ENCODE data around the gene ABCC6.
"Not testable (repeated sequence)": the region's sequence is repeated elsewhere in the genome, so short reads cannot be mapped to it uniquely, and the experiment has no call there.

The ABCC6 gene

DNA sequence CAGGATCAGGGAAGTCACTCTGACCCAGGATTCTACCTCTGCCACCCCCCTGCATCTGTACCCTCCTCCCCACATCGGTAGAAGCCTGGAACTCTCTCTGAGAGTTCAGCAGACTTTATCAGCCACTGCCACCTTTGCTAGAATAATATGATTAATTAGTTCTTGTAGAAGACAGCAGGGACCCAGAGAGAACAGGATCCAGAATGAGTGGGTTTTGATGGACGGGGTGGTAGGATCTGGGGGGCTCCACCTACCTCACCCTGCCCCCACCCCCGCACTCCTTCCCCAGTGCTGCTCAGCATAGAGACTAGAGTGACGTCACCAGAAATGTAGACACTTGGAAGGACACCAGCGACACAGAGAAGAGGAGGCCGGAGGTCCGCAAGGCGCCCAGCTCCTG lies 33.5 kb downstream of the ABCC6 start:
- Mint-ChIP-seq H3K4me3 (no peak overlapping the region), H3K36me3 (ENCODE audit: low read depth) (no peaks in the 10 kb centered on the region), H3K4me1 (ENCODE audit: low read depth) (peaks cover 6% of the 10 kb centered on the region), H3K27ac (no peak overlapping the region), H3K27me3 (no peaks in the 10 kb centered on the region), H3K9me3 (no peaks in the 10 kb centered on the region)
- intact Hi-C loops (cut with micrococcal nuclease), result loop anchor here (5.0 kb wide), 1 partner anchor 423 kb away; no protein-coding TSS in a partner anchor

DNA sequence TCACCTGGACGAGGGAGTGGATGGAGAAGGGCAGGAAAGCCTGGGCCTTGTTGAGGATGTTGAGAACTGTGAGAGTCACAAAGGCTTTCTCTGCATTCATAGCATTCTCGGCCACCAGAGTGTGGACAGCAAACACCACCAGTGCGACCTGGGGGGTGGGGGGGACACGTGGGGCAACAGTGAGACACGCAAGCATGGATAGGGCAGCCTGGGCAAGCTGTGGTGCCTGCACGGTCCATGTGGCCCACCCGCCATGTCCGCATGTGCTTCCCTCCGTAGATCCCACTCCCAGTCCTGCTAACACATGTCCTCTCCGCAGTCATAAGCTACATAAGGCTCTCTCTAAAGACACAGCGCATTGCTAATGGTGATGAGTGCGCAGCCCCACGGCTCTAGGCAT lies 34.5 kb downstream of the ABCC6 start:
- no peaks in the 10 kb centered on the region for H3K36me3 Mint-ChIP-seq (ENCODE audit: low read depth)
- H3K4me1 Mint-ChIP-seq (ENCODE audit: low read depth), result peaks cover 6% of the 10 kb centered on the region
- intact Hi-C loops (cut with micrococcal nuclease), result no loop called here
- no peaks in the 10 kb centered on the region for H3K27me3 Mint-ChIP-seq
- no peaks in the 10 kb centered on the region for H3K9me3 Mint-ChIP-seq
- no peak overlapping the region for H3K4me3 Mint-ChIP-seq
- no peak overlapping the region for H3K27ac Mint-ChIP-seq

DNA sequence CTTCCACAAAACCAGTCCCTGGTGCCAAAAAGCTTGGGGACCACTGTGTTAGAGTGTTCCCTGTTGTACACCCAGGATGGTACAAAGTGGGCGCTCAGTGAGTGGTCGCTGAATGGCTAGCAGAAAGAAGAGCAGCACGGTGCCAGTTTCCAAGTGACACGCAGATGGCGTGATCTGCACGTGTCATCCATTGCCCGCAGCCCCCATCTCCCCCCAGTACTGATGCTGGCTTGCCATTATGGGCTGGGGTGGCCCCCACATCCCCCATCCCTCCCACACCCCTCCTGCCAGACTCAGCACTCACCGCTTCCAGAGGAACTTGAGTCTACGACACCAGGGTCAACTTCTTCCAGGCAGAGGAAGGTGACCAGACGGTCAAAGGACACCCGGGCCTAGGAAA lies 36.5 kb downstream of the ABCC6 start:
- H3K27ac Mint-ChIP-seq, result no peak overlapping the region
- no peaks in the 10 kb centered on the region for H3K27me3 Mint-ChIP-seq
- H3K4me1 Mint-ChIP-seq (ENCODE audit: low read depth), result peaks cover 6% of the 10 kb centered on the region
- intact Hi-C loops (cut with micrococcal nuclease), result no loop called here
- no peak overlapping the region for H3K4me3 Mint-ChIP-seq
- no peaks in the 10 kb centered on the region for H3K36me3 Mint-ChIP-seq (ENCODE audit: low read depth)
- H3K9me3 Mint-ChIP-seq, result no peaks in the 10 kb centered on the region

DNA sequence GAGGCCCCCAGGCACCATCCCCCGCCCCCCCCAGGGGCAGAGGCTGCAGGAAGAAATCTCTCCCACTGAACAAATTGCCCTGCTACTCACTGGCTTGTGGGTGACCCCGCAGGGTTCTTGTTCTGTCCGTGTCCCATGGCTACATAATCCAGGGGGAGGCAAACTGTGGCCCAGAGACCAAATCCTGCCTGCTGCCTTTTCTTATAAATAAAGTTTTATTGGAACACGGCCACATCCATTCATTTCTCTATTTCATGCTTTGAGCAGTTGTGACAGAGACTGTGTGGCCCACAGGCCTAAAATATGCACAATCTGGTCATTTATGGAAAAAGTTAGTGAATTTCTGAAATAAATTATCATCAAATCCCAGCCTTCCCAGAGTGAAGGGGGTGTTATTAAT lies 38.2 kb downstream of the ABCC6 start:
- Mint-ChIP-seq H3K27ac (no peak overlapping the region), H3K4me1 (ENCODE audit: low read depth) (no peaks in the 10 kb centered on the region), H3K4me3 (no peak overlapping the region), H3K36me3 (ENCODE audit: low read depth) (no peaks in the 10 kb centered on the region), H3K9me3 (no peaks in the 10 kb centered on the region), H3K27me3 (no peaks in the 10 kb centered on the region)
- intact Hi-C loops (cut with micrococcal nuclease), result no loop called here

DNA sequence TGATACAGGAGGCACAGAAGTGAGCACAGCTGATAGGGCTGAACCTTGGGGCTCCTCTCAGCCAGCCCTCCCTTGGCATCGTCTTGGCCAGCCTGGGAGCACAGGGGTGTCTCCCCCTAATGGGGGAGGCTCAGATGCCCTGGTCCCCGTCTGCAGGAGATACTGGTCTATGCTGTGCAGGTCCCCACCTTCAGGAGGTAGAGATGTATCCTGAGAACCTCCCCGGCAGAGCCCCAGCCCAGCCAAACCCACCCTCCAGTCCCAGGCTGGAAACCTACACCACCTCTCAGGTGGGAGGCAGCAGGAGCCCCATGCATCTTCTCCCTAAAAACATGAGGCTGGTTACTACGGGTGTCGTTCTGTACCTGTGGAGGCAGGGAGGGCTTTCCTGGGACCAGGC lies 38.7 kb downstream of the ABCC6 start:
- no peaks in the 10 kb centered on the region for H3K27me3 Mint-ChIP-seq
- no peaks in the 10 kb centered on the region for H3K36me3 Mint-ChIP-seq (ENCODE audit: low read depth)
- H3K9me3 Mint-ChIP-seq, result no peaks in the 10 kb centered on the region
- intact Hi-C loops (cut with micrococcal nuclease), result no loop called here
- H3K4me3 Mint-ChIP-seq, result no peak overlapping the region
- H3K27ac Mint-ChIP-seq, result no peak overlapping the region
- no peaks in the 10 kb centered on the region for H3K4me1 Mint-ChIP-seq (ENCODE audit: low read depth)

DNA sequence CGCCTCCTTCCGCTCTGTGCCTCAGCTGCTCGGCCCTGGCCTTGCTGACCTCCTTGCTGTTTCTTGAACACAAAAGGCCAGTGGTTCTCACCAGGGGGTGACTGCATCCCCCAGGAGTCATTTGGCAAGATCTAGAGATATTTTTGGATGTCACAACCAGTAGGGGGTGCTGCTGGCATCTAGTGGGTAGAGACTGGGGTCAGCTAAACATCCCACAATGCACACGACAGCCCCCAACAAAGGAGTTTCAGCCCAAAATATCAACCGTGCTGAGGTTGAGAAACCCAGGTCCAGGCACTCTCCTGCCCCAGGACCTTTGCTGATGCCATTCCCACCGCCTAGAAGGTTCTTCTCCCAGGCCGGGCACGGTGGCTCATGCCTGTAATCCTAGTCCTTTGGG lies 39.7 kb downstream of the ABCC6 start:
- H3K4me3 Mint-ChIP-seq, result no peak overlapping the region
- H3K27me3 Mint-ChIP-seq, result no peaks in the 10 kb centered on the region
- intact Hi-C loops (cut with micrococcal nuclease), result no loop called here
- H3K4me1 Mint-ChIP-seq (ENCODE audit: low read depth), result no peaks in the 10 kb centered on the region
- H3K27ac Mint-ChIP-seq, result no peak overlapping the region
- H3K36me3 Mint-ChIP-seq (ENCODE audit: low read depth), result no peaks in the 10 kb centered on the region
- no peaks in the 10 kb centered on the region for H3K9me3 Mint-ChIP-seq

DNA sequence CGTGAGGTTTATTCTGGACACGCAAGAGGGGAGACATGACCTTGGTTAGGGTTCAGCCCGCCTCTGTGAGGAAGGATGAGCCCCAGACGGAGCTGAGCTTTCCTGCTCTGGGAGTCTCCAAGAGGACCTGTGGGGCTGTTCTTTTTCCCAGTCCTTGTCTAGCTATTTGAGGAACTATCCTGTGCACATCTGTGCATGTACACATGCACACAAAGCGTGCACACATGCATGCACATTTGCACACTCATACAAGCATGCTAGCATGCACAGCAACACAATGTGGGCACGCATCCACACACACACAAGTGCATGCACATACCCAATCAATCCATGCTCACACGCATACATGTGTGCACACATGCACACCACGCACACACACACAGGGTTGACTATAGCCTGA lies 40.4 kb downstream of the ABCC6 start:
- no peak overlapping the region for H3K27ac Mint-ChIP-seq
- no peaks in the 10 kb centered on the region for H3K36me3 Mint-ChIP-seq (ENCODE audit: low read depth)
- no peaks in the 10 kb centered on the region for H3K9me3 Mint-ChIP-seq
- intact Hi-C loops (cut with micrococcal nuclease), result no loop called here
- no peaks in the 10 kb centered on the region for H3K4me1 Mint-ChIP-seq (ENCODE audit: low read depth)
- no peak overlapping the region for H3K4me3 Mint-ChIP-seq
- H3K27me3 Mint-ChIP-seq, result no peaks in the 10 kb centered on the region

DNA sequence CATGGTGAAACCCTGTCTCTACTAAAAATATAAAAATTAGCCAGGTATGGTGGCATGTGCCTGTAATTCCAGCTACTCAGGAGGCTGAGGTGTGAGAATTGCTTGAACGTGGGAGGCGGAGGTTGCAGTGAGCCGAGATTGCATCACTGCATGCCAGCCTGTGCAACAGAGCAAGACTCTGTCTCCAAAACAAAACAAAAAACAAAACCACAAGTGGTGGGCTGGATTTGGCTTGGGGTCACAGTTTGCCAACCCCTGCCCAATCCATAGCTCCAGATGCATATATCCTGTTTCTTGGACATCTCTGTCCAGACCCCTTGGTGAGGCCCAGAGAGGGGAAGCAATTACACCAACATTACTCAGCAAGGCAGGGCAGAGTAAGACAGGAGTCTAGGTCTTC lies 41.5 kb downstream of the ABCC6 start:
- H3K36me3 Mint-ChIP-seq (ENCODE audit: low read depth); H3K27me3 Mint-ChIP-seq; intact Hi-C loops (cut with micrococcal nuclease); H3K27ac Mint-ChIP-seq; H3K4me3 Mint-ChIP-seq; H3K9me3 Mint-ChIP-seq; H3K4me1 Mint-ChIP-seq (ENCODE audit: low read depth): not testable (repeated sequence)

DNA sequence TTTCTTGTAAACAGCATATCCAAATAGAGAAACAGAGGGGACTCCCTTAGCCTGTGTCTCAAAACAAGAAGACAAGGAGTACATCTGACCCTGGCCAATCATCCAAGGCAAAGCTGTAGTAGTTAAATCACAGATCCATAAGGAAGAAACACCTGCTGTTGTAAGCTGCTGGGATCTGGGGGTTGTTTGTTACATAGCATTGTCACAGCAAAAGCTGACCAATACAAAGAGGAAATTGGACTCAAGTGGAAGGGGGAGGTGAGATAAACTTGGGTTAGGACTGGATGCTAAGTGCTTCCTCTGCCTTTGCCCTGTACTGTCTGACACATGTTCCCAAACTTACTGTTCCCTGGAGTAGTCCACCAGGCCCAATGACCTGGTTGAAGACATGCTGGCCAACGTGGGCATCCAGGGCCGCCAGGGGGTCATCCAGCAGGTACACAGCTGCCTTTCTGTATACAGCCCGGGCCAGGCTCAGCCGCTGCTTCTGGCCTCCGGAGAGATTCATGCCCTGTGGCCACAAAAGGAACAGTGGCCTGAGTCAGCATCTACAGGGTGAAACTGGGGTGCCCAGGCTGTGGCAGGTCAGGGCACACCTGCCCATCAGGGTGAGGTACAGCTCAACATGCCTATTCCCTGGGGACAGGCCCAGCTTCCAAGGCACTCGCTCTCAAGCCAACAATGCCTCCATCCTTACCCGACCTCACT lies 44.7 kb downstream of the ABCC6 start:
- Mint-ChIP-seq H3K36me3 (ENCODE audit: low read depth) (peaks cover 5% of the 10 kb centered on the region), H3K4me1 (ENCODE audit: low read depth) (no peaks in the 10 kb centered on the region), H3K27me3 (no peaks in the 10 kb centered on the region), H3K4me3 (no peak overlapping the region), H3K27ac (no peak overlapping the region), H3K9me3 (no peaks in the 10 kb centered on the region)
- intact Hi-C loops (cut with micrococcal nuclease), result no loop called here

DNA sequence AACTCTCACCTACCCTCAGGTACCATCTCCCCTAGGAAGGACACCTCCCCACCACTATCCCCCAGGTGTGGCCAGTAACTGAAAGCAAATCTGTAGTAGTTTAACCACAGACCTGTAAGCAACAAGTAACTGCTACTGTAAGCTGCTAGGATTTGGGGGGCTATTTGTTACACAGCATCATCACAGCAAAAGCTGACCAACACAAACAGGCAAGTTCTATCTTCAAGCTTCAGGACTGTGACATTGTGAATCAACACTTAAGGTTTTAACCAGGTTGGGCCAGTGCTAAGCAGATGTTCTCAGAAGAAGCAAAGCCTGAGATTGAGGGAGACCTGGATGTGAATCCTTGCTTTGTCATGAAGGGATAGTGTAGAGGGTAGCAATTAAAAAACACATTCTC lies 47.0 kb downstream of the ABCC6 start:
- H3K27ac Mint-ChIP-seq, result no peak overlapping the region
- H3K4me3 Mint-ChIP-seq, result no peak overlapping the region
- no peaks in the 10 kb centered on the region for H3K9me3 Mint-ChIP-seq
- H3K4me1 Mint-ChIP-seq (ENCODE audit: low read depth), result no peaks in the 10 kb centered on the region
- H3K27me3 Mint-ChIP-seq, result no peaks in the 10 kb centered on the region
- H3K36me3 Mint-ChIP-seq (ENCODE audit: low read depth), result peaks cover 5% of the 10 kb centered on the region
- intact Hi-C loops (cut with micrococcal nuclease), result no loop called here

DNA sequence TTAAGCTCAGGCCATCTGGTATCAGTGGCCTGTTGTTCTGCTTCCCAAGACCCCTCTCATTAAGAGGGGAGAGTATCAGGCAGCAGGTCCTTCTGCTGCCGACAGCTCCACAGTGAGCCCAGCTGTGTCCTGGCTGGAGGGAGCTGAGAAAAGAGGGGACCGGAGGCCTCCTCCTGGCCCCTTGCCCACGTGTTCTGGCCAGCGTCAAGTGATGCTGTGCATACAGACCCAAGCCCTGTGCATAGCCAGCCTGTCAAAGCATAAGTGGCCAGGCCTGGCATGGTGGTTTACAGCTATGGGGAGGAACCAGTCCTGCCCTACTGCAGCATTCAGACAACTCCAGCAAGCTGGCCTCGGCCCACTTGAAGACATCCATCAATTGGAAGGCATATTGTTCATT lies 48.0 kb downstream of the ABCC6 start:
- intact Hi-C loops (cut with micrococcal nuclease), result no loop called here
- Mint-ChIP-seq H3K36me3 (ENCODE audit: low read depth) (peaks cover 5% of the 10 kb centered on the region), H3K27me3 (no peaks in the 10 kb centered on the region), H3K4me1 (ENCODE audit: low read depth) (no peaks in the 10 kb centered on the region), H3K4me3 (no peak overlapping the region), H3K27ac (no peak overlapping the region), H3K9me3 (no peaks in the 10 kb centered on the region)

DNA sequence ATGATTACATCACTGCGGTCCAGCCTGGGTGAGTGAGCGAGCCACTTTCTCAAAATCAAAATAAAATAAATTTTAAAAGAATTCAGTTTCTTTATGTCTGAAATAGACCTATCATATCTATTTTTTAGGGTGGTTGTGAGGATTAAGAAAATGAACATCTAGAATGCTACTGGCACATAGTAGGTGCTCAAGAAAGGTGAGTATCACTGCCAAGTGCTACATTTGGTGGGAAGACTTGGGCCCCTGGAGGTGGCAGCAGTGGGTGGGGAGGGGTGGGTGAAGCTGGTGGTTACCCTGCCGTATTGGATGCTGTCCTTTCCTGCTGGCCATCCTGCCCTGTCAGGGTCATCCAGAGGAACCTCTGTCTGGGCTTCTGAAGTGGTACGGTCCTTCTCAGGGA lies 50.3 kb downstream of the ABCC6 start:
- intact Hi-C loops (cut with micrococcal nuclease), result no loop called here
- no peaks in the 10 kb centered on the region for H3K27me3 Mint-ChIP-seq
- H3K36me3 Mint-ChIP-seq (ENCODE audit: low read depth), result peaks cover 5% of the 10 kb centered on the region
- H3K4me1 Mint-ChIP-seq (ENCODE audit: low read depth), result no peaks in the 10 kb centered on the region
- no peaks in the 10 kb centered on the region for H3K9me3 Mint-ChIP-seq
- H3K4me3 Mint-ChIP-seq, result no peak overlapping the region
- H3K27ac Mint-ChIP-seq, result no peak overlapping the region

DNA sequence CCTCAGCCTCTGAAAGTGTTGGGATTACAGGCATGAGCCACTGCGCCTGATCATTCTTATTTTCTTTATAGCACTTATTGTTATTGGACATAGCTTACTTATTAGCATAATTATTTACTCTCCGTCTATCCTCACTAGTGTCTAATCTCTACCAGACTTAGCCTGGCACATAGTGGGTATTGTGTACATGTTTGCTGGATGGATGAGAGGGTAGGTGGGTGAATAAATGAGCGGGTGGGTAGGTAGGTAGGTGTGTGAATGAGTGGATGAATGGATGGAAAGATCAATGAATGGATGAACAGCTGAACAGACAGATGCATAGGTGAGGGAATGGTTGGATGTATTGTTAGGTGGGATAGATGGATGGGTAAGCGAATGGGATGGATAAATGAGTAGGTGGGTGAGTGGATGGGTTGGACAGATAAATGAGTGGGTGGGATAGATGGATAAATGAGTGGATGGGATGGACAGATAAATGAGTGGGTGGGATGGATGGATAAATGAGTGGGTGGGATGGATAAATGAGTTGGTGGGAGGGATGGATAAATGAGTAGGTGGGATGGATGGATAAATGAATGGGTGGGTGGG lies 51.9 kb downstream of the ABCC6 start:
- intact Hi-C loops (cut with micrococcal nuclease), result no loop called here
- no peak overlapping the region for H3K4me3 Mint-ChIP-seq
- no peaks in the 10 kb centered on the region for H3K4me1 Mint-ChIP-seq (ENCODE audit: low read depth)
- no peaks in the 10 kb centered on the region for H3K27me3 Mint-ChIP-seq
- H3K27ac Mint-ChIP-seq, result no peak overlapping the region
- peaks cover 5% of the 10 kb centered on the region for H3K36me3 Mint-ChIP-seq (ENCODE audit: low read depth)
- no peaks in the 10 kb centered on the region for H3K9me3 Mint-ChIP-seq

DNA sequence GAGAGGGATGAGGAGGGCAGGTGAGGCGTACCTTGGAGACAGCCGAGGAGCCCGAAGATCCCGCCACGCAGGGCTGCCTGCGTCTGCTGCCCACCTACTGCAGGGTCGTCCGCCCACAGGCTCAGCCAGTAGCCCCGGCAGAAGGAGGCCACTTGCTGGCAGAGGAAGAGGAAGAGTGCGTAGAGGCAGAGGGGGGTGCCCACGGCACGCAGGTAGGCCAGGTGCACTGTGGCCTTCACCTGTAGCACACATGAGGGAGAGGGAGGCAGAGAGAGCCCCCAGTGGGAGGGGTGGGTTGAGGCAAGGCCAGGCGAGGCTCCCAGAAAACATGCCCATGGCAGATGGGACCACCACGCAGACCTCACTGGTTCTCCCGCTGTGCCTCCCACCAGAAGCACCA lies 53.7 kb downstream of the ABCC6 start:
- Mint-ChIP-seq H3K27me3 (no peaks in the 10 kb centered on the region), H3K27ac (no peak overlapping the region), H3K9me3 (no peaks in the 10 kb centered on the region), H3K36me3 (ENCODE audit: low read depth) (peaks cover 5% of the 10 kb centered on the region), H3K4me1 (ENCODE audit: low read depth) (no peaks in the 10 kb centered on the region), H3K4me3 (no peak overlapping the region)
- intact Hi-C loops (cut with micrococcal nuclease), result no loop called here

DNA sequence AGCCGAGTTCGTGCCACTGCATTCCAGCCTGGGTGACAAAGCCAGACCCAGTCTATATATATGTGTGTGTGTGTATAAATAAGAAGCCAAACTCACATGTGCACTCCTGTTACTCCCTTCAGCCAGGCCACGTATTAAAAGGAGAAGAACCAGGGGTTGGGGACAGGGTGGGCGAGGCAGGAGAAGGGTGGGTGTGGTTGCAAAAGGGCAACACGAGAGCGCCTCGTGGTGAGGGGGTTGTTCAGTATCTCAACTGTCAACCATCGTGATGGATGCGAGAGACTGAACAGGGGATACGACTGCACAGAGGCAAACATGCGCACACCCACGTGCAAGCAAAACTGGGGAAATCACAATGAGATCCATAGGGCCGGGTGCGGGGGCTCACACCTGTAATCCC lies 54.9 kb downstream of the ABCC6 start:
- no peaks in the 10 kb centered on the region for H3K4me1 Mint-ChIP-seq (ENCODE audit: low read depth)
- no peaks in the 10 kb centered on the region for H3K27me3 Mint-ChIP-seq
- intact Hi-C loops (cut with micrococcal nuclease), result no loop called here
- H3K36me3 Mint-ChIP-seq (ENCODE audit: low read depth), result no peaks in the 10 kb centered on the region
- no peak overlapping the region for H3K4me3 Mint-ChIP-seq
- H3K9me3 Mint-ChIP-seq, result no peaks in the 10 kb centered on the region
- no peak overlapping the region for H3K27ac Mint-ChIP-seq
